GM23338 (cell line): Measurements from ENCODE around the gene USP48. TPM values are rescaled to one million over a fixed set of nuclear protein-coding genes. Genes with fewer than 3 reads are reported as not detected.

Experiments used
- ATAC-seq: fragments of 200-7000 bp; cut with Tn5 transposase; 3 replicates; pipeline ENCODE4 v1.9.1; 2020
- DNase-seq: peaks from one replicate; pipeline ENCODE4 v3.0.0-alpha.2; 2015; ENCODE audit warnings: low spot score
- H2AFZ ChIP-seq: fragments of 200-600 bp; sonication (generic); 2 replicates; pipeline ENCODE4 v1.8.0; 2016; ENCODE audit warnings: antibody characterized with exemption, mild to moderate bottlenecking, moderate library complexity
- H3F3A ChIP-seq: fragments of 200-600 bp; sonication (generic); replicated peaks from 2 replicates; pipeline ENCODE4 v1.8.0; 2017; ENCODE audit warnings: antibody characterized with exemption, mixed run types, low read depth
- H3K27ac ChIP-seq: fragments of 200-600 bp; sonication (generic); 2 replicates; pipeline ENCODE4 v1.6.1; 2016; ENCODE audit warnings: low read depth
- H3K27me3 ChIP-seq: fragments of 200-600 bp; sonication (generic); 2 replicates; pipeline ENCODE4 v1.8.0; 2016; ENCODE audit warnings: mild to moderate bottlenecking, mixed run types, moderate library complexity; ENCODE audit not compliant: insufficient read depth
- H3K36me3 ChIP-seq: fragments of 200-600 bp; sonication (generic); 2 replicates; pipeline ENCODE4 v1.8.0; 2016; ENCODE audit warnings: mild to moderate bottlenecking; ENCODE audit not compliant: insufficient read depth
- H3K4me1 ChIP-seq: fragments of 200-600 bp; sonication (generic); 2 replicates; pipeline ENCODE4 v1.8.0; 2016; ENCODE audit warnings: mild to moderate bottlenecking, moderate library complexity; ENCODE audit not compliant: insufficient read depth
- H3K4me2 ChIP-seq: fragments of 200-600 bp; sonication (generic); 2 replicates; pipeline ENCODE4 v1.7.1; 2017; ENCODE audit warnings: mixed run types
- H3K4me3 ChIP-seq: fragments of 200-600 bp; sonication (generic); 2 replicates; pipeline ENCODE4 v1.6.1; 2016; ENCODE audit warnings: mixed run types
- H3K79me2 ChIP-seq: fragments of 200-600 bp; sonication (generic); replicated peaks from 2 replicates; pipeline ENCODE4 v1.8.0; 2017; ENCODE audit warnings: mild to moderate bottlenecking; ENCODE audit not compliant: insufficient read depth
- H3K9me2 ChIP-seq: fragments of 200-600 bp; sonication (generic); 2 replicates; pipeline ENCODE4 v1.8.0; 2017; ENCODE audit not compliant: insufficient read depth
- H4K20me1 ChIP-seq: fragments of 200-600 bp; sonication (generic); replicated peaks from 2 replicates; pipeline ENCODE4 v1.8.0; 2017; ENCODE audit warnings: mild to moderate bottlenecking; ENCODE audit not compliant: insufficient read depth
- H3K27ac Mint-ChIP-seq: 2 replicates; pipeline ENCODE4 v1.8.0; 2020; ENCODE audit warnings: inconsistent platforms, mild to moderate bottlenecking, moderate library complexity, mixed read lengths
- H3K27me3 Mint-ChIP-seq: 3 replicates; pipeline ENCODE4 v1.8.0; 2022; ENCODE audit warnings: low read depth, mild to moderate bottlenecking, moderate library complexity, mixed read lengths, inconsistent platforms; ENCODE audit not compliant: insufficient read depth, poor library complexity
- H3K36me3 Mint-ChIP-seq: 3 replicates; pipeline ENCODE4 v1.8.0; 2021; ENCODE audit warnings: low read depth, mild to moderate bottlenecking, inconsistent platforms, moderate library complexity, mixed read lengths
- H3K4me1 Mint-ChIP-seq: 3 replicates; pipeline ENCODE4 v1.8.0; 2020; ENCODE audit warnings: mild to moderate bottlenecking, inconsistent platforms, mixed read lengths
- H3K4me3 Mint-ChIP-seq: 3 replicates; pipeline ENCODE4 v1.8.0; 2021; ENCODE audit warnings: moderate library complexity, mild to moderate bottlenecking, inconsistent platforms, mixed read lengths
- H3K9me3 Mint-ChIP-seq: 3 replicates; pipeline ENCODE4 v1.8.0; 2020; ENCODE audit warnings: moderate library complexity, mild to moderate bottlenecking, inconsistent platforms, mixed read lengths
- CREB1 ChIP-seq: fragments of 250-450 bp; sonication (Bioruptor Pico); IDR thresholded peaks from 2 replicates; pipeline ENCODE4 v1.5.0; 2020; ENCODE audit warnings: low read depth, mild to moderate bottlenecking, moderate library complexity
- ETS1 ChIP-seq: IDR thresholded peaks from 2 replicates; pipeline ENCODE4 v1.6.1; 2016; ENCODE audit warnings: antibody characterized with exemption
- JUNB ChIP-seq: IDR thresholded peaks from one replicate; pipeline ENCODE4 v1.6.1; 2016; ENCODE audit warnings: antibody characterized with exemption; ENCODE audit not compliant: unreplicated experiment
- NANOG ChIP-seq: IDR thresholded peaks from 2 replicates; pipeline ENCODE4 v1.6.1; 2016; ENCODE audit warnings: antibody characterized with exemption, borderline replicate concordance
- REST ChIP-seq: IDR thresholded peaks from one replicate; pipeline ENCODE4 v1.6.1; 2018; ENCODE audit warnings: antibody characterized with exemption; ENCODE audit not compliant: unreplicated experiment
- polyA plus RNA-seq: library from polyadenylated mRNA; unstranded; fragments of >200 nt; fragmentation: Nextera tagmentation; extraction: Ambion mirVana; gene quantifications from 2 replicates; pipeline ENCODE4 v1.2.1, GENCODE V29; 2016
- total RNA-seq: library from RNA; depleted of rRNA; stranded (reverse); fragments of >200 nt; shearing (Covaris generic); gene quantifications from 2 replicates; pipeline ENCODE4 v1.2.3, GENCODE V29; 2014

Gene USP48
- total and polyA plus RNA-seq, 2 experiments from 2014 or later, result 85.9 to 151 TPM

GRCh38 chr1:21783679-21784603 is 992 bp upstream of the USP48 start:
- Histone ChIP-seq H3K27ac (peak overlapping the region; percentile 95), H2AFZ (peak overlapping the region; percentile 38)
- H3K27me3 Mint-ChIP-seq, result peaks cover 10% of the 10 kb centered on the region

More at GRCh38 chr1:21783679-21784603, 992 bp upstream of the USP48 start:
- DNase-seq, result peak; percentile 99
- H3K79me2 ChIP-seq, result peaks cover 36% of the 10 kb centered on the region
- peaks cover 7% of the 10 kb centered on the region; the same call in 1 of the 3 replicates for H3K9me3 Mint-ChIP-seq
- TF ChIP-seq JUNB, result no peak
- no peak for TF ChIP-seq REST
- TF ChIP-seq NANOG, result no peak
- peak; percentile 99 for TF ChIP-seq ETS1
- no peak for TF ChIP-seq CREB1 (CRISPR knock-in tag)
- H4K20me1 ChIP-seq, result peaks cover 22% of the 10 kb centered on the region
- H3K4me2 ChIP-seq, result peak overlapping the region; percentile 87
- peak overlapping the region; percentile 87 for H3K4me3 ChIP-seq
- no peaks in the 10 kb centered on the region for H3K27me3 ChIP-seq
- no peaks in the 10 kb centered on the region for H3K36me3 ChIP-seq
- H3K9me2 ChIP-seq, result no peaks in the 10 kb centered on the region
- peak overlapping the region; percentile 95 for H3K4me3 Mint-ChIP-seq
- peaks cover 6% of the 10 kb centered on the region for H3K4me1 ChIP-seq
- peak overlapping the region; percentile 100 for H3K27ac Mint-ChIP-seq
- no peaks in the 10 kb centered on the region; the same call in 2 of the 3 replicates for H3K36me3 Mint-ChIP-seq
- H3F3A ChIP-seq, result peaks cover 5% of the 10 kb centered on the region; the same call in 1 of the 2 replicates
- H3K4me1 Mint-ChIP-seq, result peaks cover 22% of the 10 kb centered on the region
- ATAC-seq, result peak; percentile 85
